IMR-90 (cell line): ENCODE data around the gene C20orf202. TPM values are rescaled to one million over a fixed set of nuclear protein-coding genes. Genes with fewer than 3 reads are reported as not detected.

Experiments used
- ATAC-seq: fragments of 200-7000 bp; cut with Tn5 transposase; 2 replicates; pipeline ENCODE4 v1.9.1; 2020; ENCODE audit warnings: low read depth, mild to moderate bottlenecking, moderate library complexity
- BruUV-seq: library from RNA; stranded (reverse); fragments of 400-500 nt; replicated peaks from 2 replicates; lab custom pipeline; 2021; lab: Mats Ljungman, UMichigan
- CTCF ChIA-PET: fragments of 300-600 bp; formaldehyde crosslinking; extraction: SDS; loops from one replicate; lab custom pipeline; 2021; ENCODE audit warnings: antibody characterized with exemption; lab: Yijun Ruan, JAX
- POLR2A ChIA-PET: fragments of 300-600 bp; sonication (Branson Sonifier 250); formaldehyde crosslinking; loops from one replicate; lab custom pipeline; 2022; ENCODE audit warnings: antibody characterized with exemption; ENCODE audit not compliant: unreplicated experiment; lab: Charles Lee
- DNase-seq: peaks from one replicate; pipeline ENCODE4 v3.0.0; 2013
- H2AFZ ChIP-seq: replicated peaks from 2 replicates; pipeline ENCODE3; 2013; ENCODE audit warnings: low read length, mild to moderate bottlenecking; ENCODE audit not compliant: poor library complexity
- H2AK5ac ChIP-seq: 2 replicates; pipeline ENCODE4 v1.6.1; 2013; ENCODE audit warnings: low read depth, low read length, inconsistent platforms
- H2AK9ac ChIP-seq: replicated peaks from 2 replicates; pipeline ENCODE3; 2013; ENCODE audit warnings: mild to moderate bottlenecking, low read depth, low read length, moderate library complexity; ENCODE audit not compliant: poor library complexity
- H2BK120ac ChIP-seq: 2 replicates; pipeline ENCODE4 v1.6.1; 2013; ENCODE audit warnings: low read depth, low read length, inconsistent platforms
- H2BK15ac ChIP-seq: 3 replicates; pipeline ENCODE4 v1.6.1; 2013; ENCODE audit warnings: low read depth, low read length, inconsistent platforms
- H2BK20ac ChIP-seq: 2 replicates; pipeline ENCODE4 v1.6.1; 2013; ENCODE audit warnings: low read depth, mild to moderate bottlenecking, inconsistent platforms, low read length, moderate library complexity
- H2BK5ac ChIP-seq: 2 replicates; pipeline ENCODE4 v1.6.1; 2013; ENCODE audit warnings: mild to moderate bottlenecking, low read depth, low read length, inconsistent platforms; ENCODE audit not compliant: poor library complexity, severe bottlenecking
- H3K14ac ChIP-seq: replicated peaks from 2 replicates; pipeline ENCODE4 v1.6.1; 2013; ENCODE audit warnings: low read depth, low read length, inconsistent platforms
- H3K18ac ChIP-seq: 2 replicates; pipeline ENCODE4 v1.6.1; 2013; ENCODE audit warnings: low read depth, low read length, control low read depth
- H3K23ac ChIP-seq: 2 replicates; pipeline ENCODE4 v1.6.1; 2013; ENCODE audit warnings: low read depth, low read length, inconsistent platforms
- H3K27ac ChIP-seq: 2 replicates; pipeline ENCODE4 v1.5.1; 2013; ENCODE audit warnings: mild to moderate bottlenecking, control low read depth, low read length; ENCODE audit not compliant: insufficient read depth
- H3K27me3 ChIP-seq: 2 replicates; pipeline ENCODE4 v1.6.1; 2013; ENCODE audit warnings: low read length; ENCODE audit not compliant: control insufficient read depth, insufficient read depth
- H3K36me3 ChIP-seq: 2 replicates; pipeline ENCODE4 v1.6.1; 2013; ENCODE audit warnings: low read length, mixed read lengths; ENCODE audit not compliant: control insufficient read depth, insufficient read depth
- H3K4ac ChIP-seq: 2 replicates; pipeline ENCODE4 v1.6.1; 2013; ENCODE audit warnings: low read depth, low read length, inconsistent platforms
- H3K4me1 ChIP-seq: 2 replicates; pipeline ENCODE4 v1.6.1; 2013; ENCODE audit warnings: low read length, mixed read lengths; ENCODE audit not compliant: control insufficient read depth, insufficient read depth
- H3K4me2 ChIP-seq: 2 replicates; pipeline ENCODE4 v1.6.1; 2013; ENCODE audit warnings: low read depth, mild to moderate bottlenecking, control low read depth, low read length, moderate library complexity
- H3K4me3 ChIP-seq: 2 replicates; pipeline ENCODE4 v1.5.1; 2013; ENCODE audit warnings: low read depth, mild to moderate bottlenecking, control low read depth, low read length, moderate library complexity; ENCODE audit not compliant: insufficient read depth
- H3K56ac ChIP-seq: 2 replicates; pipeline ENCODE4 v1.6.1; 2013; ENCODE audit warnings: low read length, inconsistent platforms; ENCODE audit not compliant: insufficient read depth; ENCODE audit errors: extremely low read depth
- H3K79me1 ChIP-seq, 2 experiments: 2 replicates each; pipeline ENCODE4 v1.6.1; 2013; ENCODE audit warnings: low read length in 2 of 2, inconsistent platforms in 1 of 2, low read depth in 1 of 2
- H3K9ac ChIP-seq: 2 replicates; pipeline ENCODE4 v1.6.1; 2013; ENCODE audit warnings: low read depth, low read length, control low read depth
- H3K9me1 ChIP-seq: 2 replicates; pipeline ENCODE4 v1.6.1; 2013; ENCODE audit warnings: low read length, inconsistent platforms; ENCODE audit not compliant: insufficient read depth
- H3K9me3 ChIP-seq: 2 replicates; pipeline ENCODE4 v1.6.1; 2013; ENCODE audit warnings: low read length; ENCODE audit not compliant: control insufficient read depth, insufficient read depth
- H4K20me1 ChIP-seq: 2 replicates; pipeline ENCODE4 v1.6.1; 2013; ENCODE audit warnings: low read length, inconsistent platforms; ENCODE audit not compliant: insufficient read depth
- H4K5ac ChIP-seq: 2 replicates; pipeline ENCODE4 v1.6.1; 2013; ENCODE audit warnings: mild to moderate bottlenecking, low read depth, low read length, control low read depth
- H4K8ac ChIP-seq, 2 experiments: 2 replicates each; pipeline ENCODE4 v1.6.1; 2013; ENCODE audit warnings: low read depth in 2 of 2, low read length in 2 of 2, control low read depth in 1 of 2, inconsistent platforms in 1 of 2
- H4K91ac ChIP-seq: 2 replicates; pipeline ENCODE4 v1.6.1; 2013; ENCODE audit warnings: low read depth, low read length, inconsistent platforms; ENCODE audit not compliant: insufficient read depth
- MXI1 ChIP-seq: IDR thresholded peaks from 2 replicates; pipeline ENCODE4 v1.6.1; 2012; ENCODE audit warnings: low read depth, mild to moderate bottlenecking, low read length, moderate library complexity, borderline replicate concordance
- WGBS, 2 experiments: methylation state at CpG; one replicate each; pipeline versions ENCODE4 v1.1.5 to v1.1.7; 2013; ENCODE audit warnings: missing lambda C conversion rate in 2 of 2; ENCODE audit not compliant: insufficient read length in 1 of 2; ENCODE audit errors: extremely low coverage in 2 of 2; 5-methylcytosine and 5-hydroxymethylcytosine counted together
- dilution Hi-C: fragments of 300-500 bp; cut with HindIII; formaldehyde crosslinking; loops from one replicate; pipeline ENCODE4 v1.14.3; 2018; ENCODE audit warnings: low sequenced_read_pairs; ENCODE audit not compliant: unreplicated experiment
- in situ Hi-C: fragments of 300-500 bp; cut with MboI; formaldehyde crosslinking; loops from 3 replicates; pipeline ENCODE4 v1.14.3; 2019; ENCODE audit warnings: low sequenced_read_pairs, inconsistent platforms, mixed read lengths
- intact Hi-C: fragments of 100-400 bp; cut with micrococcal nuclease; formaldehyde crosslinking; loops from 2 replicates; pipeline ENCODE4 v1.10.0; 2022
- polyA plus RNA-seq, 3 experiments: library from polyadenylated mRNA; depleted of rRNA; stranded (reverse); fragments of >200 nt; gene quantifications; 2 replicates each; pipeline ENCODE4 v1.2.3, GENCODE V29; 2012; ENCODE audit warnings: low replicate concordance in 1 of 3
- total RNA-seq: library from RNA; depleted of rRNA; stranded (reverse); fragments of >200 nt; gene quantifications from 2 replicates; pipeline ENCODE4 v1.2.3, GENCODE V29; 2012

The C20orf202 gene
- total and polyA plus RNA-seq, 2 of the 4 experiments (the other 2 are of a cell fraction), result not detected

DNA sequence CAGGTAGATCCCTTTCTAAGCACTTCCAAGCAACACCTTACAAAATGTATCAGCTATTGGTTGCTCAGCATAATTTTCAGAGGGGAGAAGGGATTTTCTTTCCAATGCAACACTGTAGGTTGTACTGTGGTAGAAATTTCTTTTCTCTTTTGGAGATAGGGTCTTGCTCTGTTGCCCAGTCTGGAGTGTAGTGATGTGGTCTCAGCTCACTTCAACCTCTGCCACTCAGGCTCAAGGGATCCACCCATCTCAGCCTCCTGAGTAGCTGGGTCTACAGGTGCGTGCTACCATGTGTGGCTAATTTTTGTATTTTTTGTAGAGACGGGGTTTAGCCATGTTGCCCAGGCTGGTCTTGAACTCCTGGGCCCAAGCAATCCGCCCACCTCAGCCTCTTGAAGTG, 38.8 kb downstream of the C20orf202 start:
- Histone ChIP-seq H3K9me1 (peaks cover 5% of the 10 kb centered on the region; the same call in 1 of the 2 replicates), H3K4ac (peak overlapping the region; percentile 74; the same call in 1 of the 2 replicates), H4K20me1 (peaks cover 3% of the 10 kb centered on the region; the same call in 1 of the 2 replicates), H3K79me1 (no peaks in the 10 kb centered on the region), H3K4me1 (peaks cover 3% of the 10 kb centered on the region), H4K8ac (peak overlapping the region in 1 of 2 experiments; percentile 52; a peak in 2 of 4 replicates), H4K91ac (no peak overlapping the region), H3K27ac (peak overlapping the region; percentile 42), H2BK15ac (peak overlapping the region; percentile 53; the same call in 1 of the 3 replicates), H3K4me3 (no peak overlapping the region), H3K56ac (no peak overlapping the region), H2BK5ac (peak overlapping the region; percentile 15), H3K23ac (0 out of 2 replicates have a peak overlapping the region, but pooled peaks have one; percentile 67), H3K27me3 (peaks cover under 1% of the 10 kb centered on the region), H4K5ac (no peak overlapping the region), H3K14ac (peak overlapping the region; percentile 58; the same call in 1 of the 2 replicates), H3K18ac (0 out of 2 replicates have a peak overlapping the region, but pooled peaks have one; percentile 43), H2AFZ (peak overlapping the region; percentile 26), H2AK9ac (no peak overlapping the region), H3K36me3 (no peaks in the 10 kb centered on the region), H3K9me3 (no peaks in the 10 kb centered on the region), H2AK5ac (peak overlapping the region; percentile 89), H3K4me2 (no peak overlapping the region), H2BK120ac (peak overlapping the region; percentile 82), H2BK20ac (peak overlapping the region; percentile 81; the same call in 1 of the 2 replicates), H3K9ac (no peak overlapping the region)
- dilution Hi-C loops (no loop called here), intact Hi-C loops (no loop called here), in situ Hi-C loops (no loop called here)
- DNase-seq, result no peak
- ChIA-PET POLR2A (no interaction called here), CTCF (interaction anchor here (1.0 to 1.1 kb wide), 2 partner anchors 28 to 31 kb away, joined by 3 to 4 read pairs; no protein-coding TSS in a partner anchor)
- no CpG with 5 or more reads among the region's 3 CpGs for WGBS, 2 experiments
- ATAC-seq, result no peak
- TF ChIP-seq MXI1, result no peak
- no TSS peak for BruUV-seq
